BE2C (cell line): Measurements from ENCODE around the gene MSRB3.

Experiments used
- DNase-seq: peaks from one replicate; pipeline ENCODE4 v3.0.0-alpha.2; 2020
- H3K27me3 ChIP-seq: fragments of 250-450 bp; sonication (Bioruptor Pico); 2 replicates; pipeline ENCODE4 v1.5.1; 2020; ENCODE audit warnings: mild to moderate bottlenecking
- H3K36me3 ChIP-seq: fragments of 250-450 bp; sonication (Bioruptor Pico); 2 replicates; pipeline ENCODE4 v1.5.1; 2020; ENCODE audit warnings: mild to moderate bottlenecking
- H3K4me1 ChIP-seq: fragments of 250-450 bp; sonication (Bioruptor Pico); 2 replicates; pipeline ENCODE4 v1.5.1; 2020
- H3K4me3 ChIP-seq: 2 replicates; pipeline ENCODE4 v1.5.1; 2011; ENCODE audit warnings: low read depth, low read length
- H3K9me3 ChIP-seq: fragments of 250-450 bp; sonication (Bioruptor Pico); 2 replicates; pipeline ENCODE4 v1.5.1; 2020
- CTCF ChIP-seq: IDR thresholded peaks from 2 replicates; pipeline ENCODE4 v1.5.1; 2012; ENCODE audit warnings: mild to moderate bottlenecking, low read depth, low read length

The MSRB3 gene

GRCh38 chr12:65248656-65249633 lies 29.5 kb upstream of the MSRB3 start:
- Histone ChIP-seq H3K27me3 (no peaks in the 10 kb centered on the region), H3K4me1 (no peaks in the 10 kb centered on the region), H3K36me3 (no peaks in the 10 kb centered on the region; the same call in 1 of the 2 replicates), H3K9me3 (no peaks in the 10 kb centered on the region), H3K4me3 (no peak overlapping the region)
- no peak for TF ChIP-seq CTCF
- no peak for DNase-seq

GRCh38 chr12:65252515-65252914 lies 26.0 kb upstream of the MSRB3 start:
- TF ChIP-seq CTCF, result no peak
- no peaks in the 10 kb centered on the region for H3K4me1 ChIP-seq
- peaks cover 3% of the 10 kb centered on the region; the same call in 1 of the 2 replicates for H3K27me3 ChIP-seq
- no peaks in the 10 kb centered on the region for H3K36me3 ChIP-seq
- no peak for DNase-seq
- H3K4me3 ChIP-seq, result no peak overlapping the region
- no peaks in the 10 kb centered on the region for H3K9me3 ChIP-seq

GRCh38 chr12:65257986-65258385 lies 20.5 kb upstream of the MSRB3 start:
- no peak for DNase-seq
- H3K27me3 ChIP-seq, result peaks cover 3% of the 10 kb centered on the region; the same call in 1 of the 2 replicates
- H3K9me3 ChIP-seq, result no peaks in the 10 kb centered on the region
- H3K36me3 ChIP-seq, result no peaks in the 10 kb centered on the region
- TF ChIP-seq CTCF, result no peak
- no peak overlapping the region for H3K4me3 ChIP-seq
- H3K4me1 ChIP-seq, result no peaks in the 10 kb centered on the region

GRCh38 chr12:65259501-65259900 lies 19.0 kb upstream of the MSRB3 start:
- Histone ChIP-seq H3K27me3 (peaks cover 3% of the 10 kb centered on the region; the same call in 1 of the 2 replicates), H3K4me1 (no peaks in the 10 kb centered on the region), H3K9me3 (no peaks in the 10 kb centered on the region), H3K36me3 (no peaks in the 10 kb centered on the region), H3K4me3 (no peak overlapping the region)
- DNase-seq, result no peak
- no peak for TF ChIP-seq CTCF

GRCh38 chr12:65263777-65264176 lies 14.7 kb upstream of the MSRB3 start:
- H3K9me3 ChIP-seq, result no peaks in the 10 kb centered on the region
- H3K4me3 ChIP-seq, result no peak overlapping the region
- H3K27me3 ChIP-seq, result peaks cover 6% of the 10 kb centered on the region
- no peak for DNase-seq
- no peaks in the 10 kb centered on the region for H3K36me3 ChIP-seq
- H3K4me1 ChIP-seq, result no peaks in the 10 kb centered on the region
- TF ChIP-seq CTCF, result no peak

- TF ChIP-seq CTCF, result no peak
These were observed 12.1 kb upstream of the MSRB3 start for GRCh38 chr12:65266408-65266807.

More at GRCh38 chr12:65266408-65266807, 12.1 kb upstream of the MSRB3 start:
- Histone ChIP-seq H3K9me3 (no peaks in the 10 kb centered on the region), H3K27me3 (peaks cover 18% of the 10 kb centered on the region), H3K4me3 (no peak overlapping the region), H3K36me3 (no peaks in the 10 kb centered on the region), H3K4me1 (no peaks in the 10 kb centered on the region)
- DNase-seq, result no peak
